ENCODE results near the gene CCDC9. TPM values are rescaled to one million over a fixed set of nuclear protein-coding genes. Genes with fewer than 3 reads are reported as not detected.

Gene CCDC9
- 8.4 TPM for polyA plus RNA-seq (2012; ENCODE audit: missing spikeins)

DNA sequence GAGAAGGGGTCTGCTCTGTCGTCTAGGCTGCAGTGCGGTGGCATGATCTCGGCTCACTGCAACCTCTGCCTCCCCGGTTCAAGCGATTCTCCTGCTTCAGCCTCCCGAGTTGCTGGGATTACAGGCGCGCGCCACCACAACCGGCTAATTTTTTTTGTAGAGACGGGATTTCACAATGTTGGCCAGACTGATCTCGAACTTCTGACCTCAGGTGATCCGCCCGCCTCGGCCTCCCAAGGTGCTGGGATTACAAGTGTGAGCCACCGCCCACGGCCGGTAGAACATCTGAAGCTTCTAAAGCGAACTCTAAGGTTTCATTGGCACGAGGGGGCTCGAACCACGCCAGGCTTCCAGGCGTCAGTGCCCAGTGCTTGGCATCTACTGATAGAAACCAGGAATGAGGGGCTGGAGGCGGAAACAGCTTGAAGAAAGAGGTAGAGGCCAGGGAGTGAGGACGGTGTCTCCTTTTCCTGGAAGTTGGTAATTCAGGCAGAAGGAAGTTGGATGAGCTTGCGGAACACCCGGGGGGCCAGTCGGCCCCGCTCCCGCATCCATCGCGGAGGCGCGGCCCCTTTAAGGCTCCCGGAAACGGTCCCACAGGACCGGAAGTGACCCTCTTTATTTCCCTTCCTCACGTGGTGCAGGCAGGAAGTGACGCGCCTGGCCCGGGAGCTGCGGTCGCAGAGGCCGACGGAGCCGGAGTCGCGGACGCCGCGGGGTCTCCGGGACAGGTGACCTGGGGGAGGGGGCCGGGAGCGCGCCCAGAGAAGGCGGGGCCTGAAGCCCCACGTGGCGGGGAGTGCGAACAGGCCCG, at the start of gene CCDC9:
Gene CCDC9, plus strand, starts transcription at position 647 of the 814 bp plus-strand sequence. CDS start 1,876 bp downstream, outside the sequence.
- peak; percentile 40 for FAIRE-seq
- TF ChIP-seq TAF1 (IDR thresholded peaks at IDR 0.05; ENCODE audit: borderline replicate concordance, low read depth, low read length) (0 out of 2 replicates have a peak, but pooled peaks have one; percentile 20), POLR2AphosphoS5 (IDR thresholded peaks at IDR 0.05; ENCODE audit: low read depth, low read length) (no peak; the same call in 1 of the 2 replicates), POLR2A (IDR thresholded peaks at IDR 0.05; ENCODE audit: low read depth, low read length) (peak; percentile 72)
- DNase-seq (ENCODE audit: insufficient read length) = peak; percentile 98

DNA sequence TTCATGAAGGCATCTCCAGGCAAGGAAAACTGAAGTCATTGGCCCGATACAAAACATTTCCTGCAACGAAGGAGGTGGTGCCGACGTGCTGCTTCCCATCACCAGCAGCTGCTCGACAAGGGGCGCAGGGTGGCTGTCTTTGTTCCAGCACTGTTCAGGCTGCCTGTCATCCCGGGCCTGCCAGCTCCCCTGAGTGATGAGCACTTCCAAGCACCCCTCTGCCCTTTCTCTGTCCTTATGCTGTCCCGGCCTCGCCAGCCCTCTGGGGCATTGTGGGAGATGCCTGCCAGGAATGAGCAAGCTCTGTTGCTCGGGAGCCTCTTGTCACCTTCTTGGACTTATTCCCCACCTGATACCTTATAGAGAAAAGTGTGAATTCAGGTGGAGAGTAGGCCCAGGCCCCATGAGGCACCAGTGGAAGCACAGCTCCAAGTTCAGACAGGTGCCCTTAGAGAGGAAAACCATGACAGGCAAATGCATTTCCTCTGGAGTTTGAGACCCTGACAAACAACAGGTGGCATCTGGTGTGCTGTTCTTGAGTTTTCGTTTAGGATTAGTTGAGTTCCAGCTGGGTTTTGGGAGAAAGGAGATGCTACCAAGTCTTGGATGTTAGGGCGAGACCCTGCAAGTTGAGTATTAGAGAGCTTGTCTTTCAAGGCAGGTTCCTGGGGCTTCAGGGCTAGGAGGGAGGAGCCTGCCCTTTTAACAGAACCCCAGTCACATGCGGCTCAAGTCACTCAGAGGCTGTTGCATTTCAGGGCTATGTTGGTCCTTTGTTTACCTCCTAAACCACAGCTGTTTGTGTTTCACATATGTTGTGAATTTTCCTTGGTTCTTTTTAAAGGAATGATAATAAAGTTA, 46.8 kb upstream of the CCDC9 start:
- DNase-seq (ENCODE audit: insufficient read length) = no peak
- no peak for FAIRE-seq
- TF ChIP-seq POLR2A (IDR thresholded peaks at IDR 0.05; ENCODE audit: low read depth, low read length) (no peak), POLR2AphosphoS5 (IDR thresholded peaks at IDR 0.05; ENCODE audit: low read depth, low read length) (no peak), TAF1 (IDR thresholded peaks at IDR 0.05; ENCODE audit: borderline replicate concordance, low read depth, low read length) (no peak)

DNA sequence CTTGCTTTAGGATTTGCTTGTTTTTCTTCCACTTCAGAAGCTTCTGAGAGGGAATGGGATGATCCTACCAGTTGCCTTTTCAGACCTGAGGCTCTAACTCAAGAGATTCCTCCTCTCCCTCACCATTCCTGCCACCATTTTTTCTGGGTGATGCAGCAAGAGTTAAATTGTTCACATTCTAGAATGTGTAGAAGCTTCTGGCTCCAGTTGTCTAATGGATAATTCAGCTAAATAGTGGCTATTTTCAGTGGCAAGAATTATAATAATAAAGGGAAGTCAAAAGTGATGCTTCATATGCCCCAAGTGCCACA, 46.2 kb upstream of the CCDC9 start:
- no peak for TF ChIP-seq POLR2A (IDR thresholded peaks at IDR 0.05; ENCODE audit: low read depth, low read length)
- TF ChIP-seq POLR2AphosphoS5 (IDR thresholded peaks at IDR 0.05; ENCODE audit: low read depth, low read length) = no peak
- no peak for TF ChIP-seq TAF1 (IDR thresholded peaks at IDR 0.05; ENCODE audit: borderline replicate concordance, low read depth, low read length)
- FAIRE-seq = no peak
- no peak for DNase-seq (ENCODE audit: insufficient read length)

DNA sequence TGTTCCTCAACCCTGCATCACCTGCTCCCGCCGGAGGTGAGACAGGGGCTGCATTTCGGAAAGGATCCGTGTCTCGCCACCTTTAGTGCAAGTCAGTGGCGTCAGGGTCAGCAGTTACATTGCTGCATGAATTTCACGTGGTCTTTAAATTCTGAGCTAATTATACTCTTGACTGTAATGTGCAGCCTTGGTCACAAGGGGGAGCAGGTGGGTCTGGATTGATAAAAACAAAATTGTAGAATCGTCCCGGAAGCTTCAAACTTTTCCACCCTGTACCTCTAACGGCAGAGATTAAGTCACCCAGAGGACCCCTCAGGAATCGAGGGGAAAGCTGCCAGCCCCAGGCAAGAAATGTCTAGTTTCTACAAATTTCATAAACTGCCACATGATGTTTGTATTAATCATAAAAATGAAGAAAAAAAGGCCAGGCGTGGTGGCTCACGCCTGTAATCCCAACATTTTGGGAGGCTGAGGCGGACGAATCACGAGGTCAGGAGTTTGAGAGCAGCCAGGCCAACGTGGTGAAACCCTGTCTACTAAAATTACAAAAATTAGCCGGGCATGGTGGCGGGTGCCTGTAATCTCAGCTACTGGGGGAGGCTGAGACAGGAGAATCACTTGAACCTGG, 45.5 kb upstream of the CCDC9 start:
- DNase-seq (ENCODE audit: insufficient read length) (no peak), FAIRE-seq (peak; percentile 97)
- TF ChIP-seq POLR2AphosphoS5 (IDR thresholded peaks at IDR 0.05; ENCODE audit: low read depth, low read length) (no peak), POLR2A (IDR thresholded peaks at IDR 0.05; ENCODE audit: low read depth, low read length) (no peak), TAF1 (IDR thresholded peaks at IDR 0.05; ENCODE audit: borderline replicate concordance, low read depth, low read length) (no peak)

DNA sequence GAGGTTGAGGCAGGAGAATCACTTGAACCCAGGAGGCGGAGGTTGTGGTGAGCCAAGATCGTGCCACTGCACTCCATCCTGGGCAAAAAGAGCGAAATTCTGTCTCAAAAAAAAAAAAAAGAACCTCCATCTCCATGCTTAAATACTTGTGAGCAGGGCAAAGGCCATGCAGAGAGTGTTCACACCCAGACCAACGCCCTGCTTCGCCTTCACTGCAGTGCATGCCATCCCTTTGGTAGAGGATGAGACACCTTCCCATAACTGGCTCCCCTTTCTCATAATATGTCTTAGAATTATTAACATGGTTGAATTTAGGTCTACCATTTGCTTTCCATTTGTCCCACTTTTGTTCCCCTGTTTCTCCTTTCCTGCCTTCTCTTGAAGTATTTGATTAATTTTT, 40.7 kb upstream of the CCDC9 start:
- FAIRE-seq = no peak
- no peak for DNase-seq (ENCODE audit: insufficient read length)
- TF ChIP-seq TAF1 (IDR thresholded peaks at IDR 0.05; ENCODE audit: borderline replicate concordance, low read depth, low read length) (no peak), POLR2AphosphoS5 (IDR thresholded peaks at IDR 0.05; ENCODE audit: low read depth, low read length) (no peak), POLR2A (IDR thresholded peaks at IDR 0.05; ENCODE audit: low read depth, low read length) (no peak)

DNA sequence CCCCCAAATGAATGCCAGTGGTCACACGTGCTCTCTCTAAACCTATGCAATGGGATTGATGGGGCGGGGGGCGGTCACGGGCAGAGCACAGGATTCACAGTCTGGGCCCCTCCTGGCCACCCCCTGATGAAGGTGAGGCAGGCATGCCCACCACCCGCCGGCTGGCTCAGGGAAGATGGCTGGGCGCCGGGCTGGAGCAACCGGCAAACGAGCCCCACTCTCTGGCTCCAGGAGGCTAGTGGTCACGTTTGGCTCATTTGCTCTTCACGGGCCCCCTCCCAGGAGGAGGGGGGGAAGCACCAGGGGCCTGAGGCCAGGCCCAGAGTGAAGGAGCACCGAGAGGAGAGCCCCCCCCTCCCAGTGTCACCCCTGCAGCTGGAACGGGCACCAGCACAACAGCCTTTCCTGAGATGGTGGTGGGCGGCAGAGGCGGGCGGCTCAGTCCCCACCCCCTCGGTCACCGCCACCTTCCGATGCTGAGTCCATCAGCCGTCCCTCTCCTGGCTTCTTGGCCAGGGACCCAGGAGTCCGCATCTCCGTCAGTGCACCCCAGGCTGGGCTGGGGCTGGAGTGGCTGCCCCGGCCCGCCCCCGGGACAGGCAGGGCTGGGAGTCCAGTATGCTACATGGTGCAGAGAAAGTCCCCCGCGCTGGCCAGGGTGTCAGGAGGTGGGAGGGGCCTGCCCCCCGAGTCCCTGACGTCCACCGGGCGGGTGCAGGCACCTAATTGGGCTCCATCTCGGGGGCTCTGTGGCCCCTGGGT, 35.1 kb upstream of the CCDC9 start:
- no peak for TF ChIP-seq POLR2AphosphoS5 (IDR thresholded peaks at IDR 0.05; ENCODE audit: low read depth, low read length)
- TF ChIP-seq TAF1 (IDR thresholded peaks at IDR 0.05; ENCODE audit: borderline replicate concordance, low read depth, low read length) = no peak
- TF ChIP-seq POLR2A (IDR thresholded peaks at IDR 0.05; ENCODE audit: low read depth, low read length) = no peak
- no peak for DNase-seq (ENCODE audit: insufficient read length)
- FAIRE-seq = no peak

DNA sequence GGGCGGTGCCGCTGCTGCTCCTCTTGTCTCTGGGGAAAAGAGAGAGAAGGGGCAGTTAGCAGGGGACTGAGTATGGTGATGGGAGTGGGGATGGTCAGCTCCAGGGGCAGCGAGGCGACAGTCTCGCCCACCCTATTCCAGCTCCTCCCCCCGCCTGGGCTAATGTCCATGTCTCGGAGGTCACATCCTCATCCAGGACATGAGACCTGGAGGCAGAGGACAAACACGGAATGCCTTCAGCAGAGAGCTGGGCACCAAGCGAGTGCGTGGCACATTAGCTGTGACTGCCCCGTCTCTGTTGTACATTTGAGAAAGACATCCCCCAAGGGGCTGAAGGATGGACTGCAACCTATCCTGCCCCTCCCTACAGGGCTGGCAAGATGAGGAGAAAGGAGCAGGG, 34.4 kb upstream of the CCDC9 start:
- DNase-seq (ENCODE audit: insufficient read length) = no peak

DNA sequence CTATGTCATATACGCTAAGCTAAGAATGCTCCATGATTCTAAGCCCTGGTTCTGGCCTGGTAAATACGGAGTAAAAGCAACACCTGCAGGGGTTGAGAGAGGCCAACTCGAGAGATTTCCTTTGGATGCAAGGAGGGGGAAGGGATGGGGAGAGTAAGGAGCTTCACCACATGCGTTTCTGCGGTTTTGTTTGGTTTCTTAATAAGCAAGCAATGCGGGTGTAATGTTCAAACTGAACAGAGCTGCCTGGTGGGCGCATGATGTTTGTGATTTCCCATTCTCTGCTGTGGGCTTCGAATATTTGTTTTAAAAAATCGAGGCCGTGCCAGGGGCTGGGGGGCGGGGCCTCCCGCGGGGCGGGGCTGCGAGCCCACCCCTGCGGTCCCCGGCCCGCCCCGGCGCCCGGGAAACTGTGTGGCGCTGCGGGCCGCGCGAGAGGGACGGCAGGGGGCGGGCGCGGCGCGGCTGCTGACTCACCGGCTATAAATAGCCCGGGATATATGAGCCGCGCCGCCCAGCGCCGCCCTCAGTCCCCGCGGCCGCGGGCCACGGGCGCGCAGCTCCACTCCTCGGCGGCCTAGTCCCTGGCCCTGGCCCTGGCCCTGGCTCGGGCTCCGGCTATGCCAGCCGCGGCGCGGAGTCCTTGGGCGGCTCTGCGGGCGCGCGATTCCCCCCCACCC, 30.4 kb upstream of the CCDC9 start:
- DNase-seq (ENCODE audit: insufficient read length) = peak; percentile 87
- TF ChIP-seq POLR2A (IDR thresholded peaks at IDR 0.05; ENCODE audit: low read depth, low read length) (peak; percentile 99), TAF1 (IDR thresholded peaks at IDR 0.05; ENCODE audit: borderline replicate concordance, low read depth, low read length) (peak; percentile 93), POLR2AphosphoS5 (IDR thresholded peaks at IDR 0.05; ENCODE audit: low read depth, low read length) (peak; percentile 98)
- peak; percentile 90 for FAIRE-seq

More for the DNA sequence above, 34.4 kb upstream of the CCDC9 start:
- FAIRE-seq = no peak
- TF ChIP-seq POLR2A (IDR thresholded peaks at IDR 0.05; ENCODE audit: low read depth, low read length) (no peak), TAF1 (IDR thresholded peaks at IDR 0.05; ENCODE audit: borderline replicate concordance, low read depth, low read length) (no peak), POLR2AphosphoS5 (IDR thresholded peaks at IDR 0.05; ENCODE audit: low read depth, low read length) (no peak)

DNA sequence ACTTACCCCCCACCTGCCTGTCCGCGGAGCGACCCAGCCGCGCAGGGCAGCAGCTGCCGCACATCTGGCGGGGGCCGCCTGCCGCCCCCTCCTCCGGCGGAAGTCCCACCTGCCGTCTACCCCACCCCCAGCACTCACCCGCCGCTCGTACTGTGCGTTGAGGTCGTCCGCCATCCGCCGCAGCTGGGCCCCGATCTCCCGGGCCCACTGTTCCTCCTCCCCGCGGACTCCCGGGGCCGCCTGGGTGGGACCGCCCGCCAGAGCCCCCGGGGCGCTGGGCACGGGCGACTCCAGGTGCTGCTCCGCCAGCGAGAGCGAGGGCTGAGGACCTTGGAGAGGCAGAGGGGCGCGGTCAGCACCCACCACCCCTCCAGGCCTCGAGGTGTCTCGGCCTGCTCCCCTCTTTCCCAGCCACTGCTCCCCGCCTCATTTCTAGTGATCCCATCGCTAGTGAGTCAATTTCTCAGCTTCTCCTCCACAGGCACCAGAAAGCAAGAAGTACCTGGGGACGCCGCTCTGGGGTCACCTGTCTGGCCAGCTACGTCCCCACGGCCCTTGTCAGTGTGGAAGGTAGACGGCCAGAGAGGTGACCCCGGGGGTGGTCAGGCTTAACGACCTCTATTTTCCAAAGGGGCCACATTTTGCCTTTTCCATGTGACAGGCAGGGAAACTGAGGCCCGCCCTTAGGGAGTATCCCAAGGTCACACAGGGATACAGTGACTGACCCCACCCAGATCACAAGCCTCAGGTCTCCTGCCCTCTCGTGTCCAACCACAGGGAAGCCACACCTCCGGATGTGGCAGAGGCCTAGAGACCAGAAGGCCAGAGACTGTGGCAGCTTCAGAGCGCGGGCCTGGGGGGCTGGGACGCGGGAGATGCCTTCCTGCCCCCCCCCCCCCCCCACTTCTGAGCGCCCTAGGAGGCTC, 29.6 kb upstream of the CCDC9 start:
- DNase-seq (ENCODE audit: insufficient read length) (no peak), FAIRE-seq (peak; percentile 24)
- TF ChIP-seq POLR2A (IDR thresholded peaks at IDR 0.05; ENCODE audit: low read depth, low read length) (peak; percentile 51; the same call in 1 of the 2 replicates), POLR2AphosphoS5 (IDR thresholded peaks at IDR 0.05; ENCODE audit: low read depth, low read length) (0 out of 2 replicates have a peak, but pooled peaks have one; percentile 52), TAF1 (IDR thresholded peaks at IDR 0.05; ENCODE audit: borderline replicate concordance, low read depth, low read length) (no peak)

All from GM12892 (cell line).